HepG2 (cell line): ENCODE measurements around the gene FDPS. TPM values are rescaled to one million over a fixed set of nuclear protein-coding genes. Genes with fewer than 3 reads are reported as not detected.

Experiments
- ATAC-seq: fragments of 200-7000 bp; cut with Tn5 transposase; 3 replicates; pipeline ENCODE4 v1.9.1; 2020; ENCODE audit warnings: mild to moderate bottlenecking, moderate library complexity
- BruUV-seq: library from RNA; stranded (reverse); fragments of 400-500 nt; replicated peaks from 2 replicates; lab custom pipeline; 2021; lab: Mats Ljungman, UMichigan
- CTCF ChIA-PET: fragments of 300-600 bp; formaldehyde crosslinking; extraction: SDS; loops from one replicate; lab custom pipeline; 2021; ENCODE audit warnings: low total read pairs, inconsistent platforms, low intra/inter-chr PET ratio; lab: Yijun Ruan, JAX
- POLR2A ChIA-PET: fragments of 350-600 bp; sonication (Branson Sonifier 250); formaldehyde crosslinking; loops from one replicate; lab custom pipeline; 2020; ENCODE audit warnings: antibody characterized with exemption, inconsistent platforms; lab: Yijun Ruan, JAX
- DNase-seq: peaks from one replicate; pipeline ENCODE4 v3.0.0-alpha.2; 2015; ENCODE audit warnings: low spot score
- FAIRE-seq: peaks from 3 replicates; lab custom pipeline; 2011; peaks lifted over from hg19 to GRCh38; lab: Jason Lieb, UNC
- H2AFZ ChIP-seq: one replicate; pipeline ENCODE4 v1.6.1; 2011; ENCODE audit warnings: low read length, inconsistent platforms
- H3K27ac ChIP-seq: fragments of 300-600 bp; 3 replicates; pipeline ENCODE4 v1.8.0; 2011; ENCODE audit warnings: mixed run types, mild to moderate bottlenecking, mixed read lengths, low read length, inconsistent platforms; ENCODE audit not compliant: insufficient read depth; ENCODE audit errors: extremely low read length
- H3K27me3 ChIP-seq, 2 experiments: fragments of 200-600 bp in 1 of 2; 2 replicates in 1 of 2; 3 replicates in 1 of 2; pipeline versions ENCODE4 v1.6.0 to v1.8.0; 2011; ENCODE audit warnings: low read length in 2 of 2, mild to moderate bottlenecking in 2 of 2, moderate library complexity in 2 of 2, inconsistent platforms in 1 of 2; ENCODE audit not compliant: insufficient read depth in 2 of 2, control insufficient read depth in 1 of 2
- H3K36me3 ChIP-seq, 2 experiments: fragments of 200-600 bp in 1 of 2; replicated peaks in 1 of 2; 2 replicates in 1 of 2; 3 replicates in 1 of 2; pipeline versions ENCODE4 v1.5.1 to v1.8.0; 2011; ENCODE audit warnings: low read length in 2 of 2, inconsistent platforms in 1 of 2; ENCODE audit not compliant: insufficient read depth in 2 of 2, control insufficient read depth in 1 of 2
- H3K4me1 ChIP-seq: 2 replicates; pipeline ENCODE4 v1.5.1; 2012; ENCODE audit warnings: low read length, inconsistent platforms; ENCODE audit not compliant: insufficient read depth
- H3K4me2 ChIP-seq: 2 replicates; pipeline ENCODE4 v1.6.0; 2011; ENCODE audit warnings: low read depth, low read length, inconsistent platforms
- H3K4me3 ChIP-seq, 3 experiments: fragments of 200-600 bp in 1 of 3; sonication (generic), shearing (Covaris generic) in 1 of 3; replicated peaks in 1 of 3; 2 replicates each; pipeline ENCODE4 v1.5.1; 2011 to 2016; ENCODE audit warnings: low read length in 3 of 3, inconsistent platforms in 2 of 3, low read depth in 2 of 3, mild to moderate bottlenecking in 2 of 3, control low read depth in 1 of 3, mixed read lengths in 1 of 3; ENCODE audit not compliant: insufficient read depth in 1 of 3
- H3K79me2 ChIP-seq: one replicate; pipeline ENCODE4 v1.6.1; 2011; ENCODE audit warnings: low read length, inconsistent platforms; ENCODE audit not compliant: insufficient read depth
- H3K9ac ChIP-seq: 2 replicates; pipeline ENCODE4 v1.6.0; 2011; ENCODE audit warnings: mild to moderate bottlenecking, low read depth, low read length, inconsistent platforms; ENCODE audit not compliant: insufficient read depth
- H3K9me3 ChIP-seq: 2 replicates; pipeline ENCODE4 v1.5.1; 2012; ENCODE audit warnings: mild to moderate bottlenecking, low read length
- H4K20me1 ChIP-seq: 2 replicates; pipeline ENCODE4 v1.6.0; 2011; ENCODE audit warnings: inconsistent platforms, mild to moderate bottlenecking, low read length, moderate library complexity; ENCODE audit not compliant: insufficient read depth
- CTCF ChIP-seq: sonication (generic); formaldehyde crosslinking; IDR thresholded peaks from 2 replicates; pipeline ENCODE4 v1.5.0; 2020; ENCODE audit warnings: mild to moderate bottlenecking, missing genetic modification reagents, moderate library complexity
- HIVEP1 ChIP-seq: sonication (generic); formaldehyde crosslinking; IDR thresholded peaks from 2 replicates; pipeline ENCODE4 v1.4.0; 2020; ENCODE audit warnings: mild to moderate bottlenecking, missing genetic modification reagents
- HNF1B ChIP-seq: sonication (generic); formaldehyde crosslinking; IDR thresholded peaks from 2 replicates; pipeline ENCODE4 v1.5.1; 2020; ENCODE audit warnings: mild to moderate bottlenecking, moderate library complexity, missing genetic modification reagents
- HOXA9 ChIP-seq: sonication (generic); formaldehyde crosslinking; IDR thresholded peaks from 2 replicates; pipeline ENCODE4 v1.8.1; 2022; ENCODE audit warnings: missing genetic modification reagents, mild to moderate bottlenecking, moderate library complexity, borderline replicate concordance
- MAFF ChIP-seq: IDR thresholded peaks from 2 replicates; pipeline ENCODE4 v1.6.1; 2011; ENCODE audit warnings: low read depth, low read length, improper control_type of control experiment
- MEF2D ChIP-seq: sonication (generic); formaldehyde crosslinking; IDR thresholded peaks from 2 replicates; pipeline ENCODE4 v1.5.1; 2020; ENCODE audit warnings: mild to moderate bottlenecking, missing genetic modification reagents
- SMC3 ChIP-seq: IDR thresholded peaks from 2 replicates; pipeline ENCODE4 v1.6.1; 2011; ENCODE audit warnings: low read length, improper control_type of control experiment
- SMYD3 ChIP-seq: sonication (generic); formaldehyde crosslinking; IDR thresholded peaks from 2 replicates; pipeline ENCODE4 v1.8.1; 2023; ENCODE audit warnings: mild to moderate bottlenecking, missing genetic modification reagents
- SP2 ChIP-seq: sonication (generic); formaldehyde crosslinking; IDR thresholded peaks from 2 replicates; pipeline ENCODE4 v1.5.1; 2020; ENCODE audit warnings: mild to moderate bottlenecking, missing genetic modification reagents
- TBX3 ChIP-seq: fragments of 450-650 bp; IDR thresholded peaks from 2 replicates; pipeline ENCODE4 v1.6.1; 2017; ENCODE audit warnings: antibody characterized with exemption, mild to moderate bottlenecking, inconsistent platforms, borderline replicate concordance
- ZFP36 ChIP-seq: fragments of 150-350 bp; IDR thresholded peaks from 2 replicates; pipeline ENCODE4 v1.6.1; 2018; ENCODE audit warnings: borderline replicate concordance, low read length, low read depth; ENCODE audit not compliant: partially characterized antibody
- ZFP36L1 ChIP-seq: sonication (generic); formaldehyde crosslinking; IDR thresholded peaks from 2 replicates; pipeline ENCODE4 v1.8.0; 2022; ENCODE audit warnings: mild to moderate bottlenecking, missing genetic modification reagents, moderate library complexity
- ZNF232 ChIP-seq: sonication (generic); formaldehyde crosslinking; IDR thresholded peaks from 2 replicates; pipeline ENCODE4 v1.4.0; 2020; ENCODE audit warnings: missing genetic modification reagents, borderline replicate concordance
- ZNF446 ChIP-seq: sonication (generic); formaldehyde crosslinking; IDR thresholded peaks from 2 replicates; pipeline ENCODE4 v1.5.0; 2020; ENCODE audit warnings: mild to moderate bottlenecking, missing genetic modification reagents
- ZNF687 ChIP-seq: sonication (generic); formaldehyde crosslinking; IDR thresholded peaks from 2 replicates; pipeline ENCODE4 v1.5.1; 2020; ENCODE audit warnings: mild to moderate bottlenecking, missing genetic modification reagents, moderate library complexity
- ZNF7 ChIP-seq: IDR thresholded peaks from 2 replicates; pipeline ENCODE4 v1.6.1; 2016; ENCODE audit warnings: missing biosample characterization, missing genetic modification reagents
- WGBS: methylation state at CpG from one replicate; pipeline ENCODE4 v1.1.6; 2017; ENCODE audit warnings: low lambda C conversion rate; 5-methylcytosine and 5-hydroxymethylcytosine counted together
- in situ Hi-C: cut with HindIII; loops from 2 replicates; pipeline ENCODE4 v1.10.0; 2017; ENCODE audit warnings: low pct_unique_long_range_greater_than_20kb; ENCODE audit not compliant: extremely low pct_ligation_motif_present
- intact Hi-C: fragments of 100-400 bp; cut with micrococcal nuclease; formaldehyde crosslinking; loops from one replicate; pipeline ENCODE4 v1.10.0; 2022; ENCODE audit not compliant: unreplicated experiment
- polyA plus RNA-seq, 8 experiments: library from polyadenylated mRNA; depleted of rRNA in 3 of 8; stranded (reverse) in 7 of 8; unstranded in 1 of 8; fragments of >200 nt; fragmentation: Illumina TruSeq in 4 of 8; extraction: Trizol in 4 of 8; gene quantifications; 2 replicates each; pipeline versions ENCODE4 v1.2.1 to v1.2.3, GENCODE V29; 2011 to 2016; ENCODE audit warnings: low read depth in 4 of 8, missing spikeins in 1 of 8, mixed read lengths in 1 of 8; ENCODE audit not compliant: insufficient read depth in 1 of 8
- total RNA-seq, 5 experiments: library from RNA; depleted of rRNA; stranded (reverse); fragments of >200 nt; fragmentation: Illumina TruSeq; extraction: Trizol; gene quantifications; 2 replicates each; pipeline ENCODE4 v1.2.3, GENCODE V29; 2016; ENCODE audit warnings: low read depth in 1 of 5

Gene FDPS
- total and polyA plus RNA-seq, 2 of the 13 experiments (the other 11 are each of a cell fraction or from before 2014, with no cell fraction given) = 264 to 519 TPM

- Histone ChIP-seq H3K4me2 (peak overlapping the region; percentile 77), H3K9ac (peak overlapping the region; percentile 98), H2AFZ (no peak overlapping the region), H4K20me1 (peaks cover 14% of the 10 kb centered on the region), H3K4me1 (peaks cover 82% of the 10 kb centered on the region), H3K4me3 (peak overlapping the region; percentile 92 to 95 (median 94)), H3K36me3 (peaks cover 5 to 14% of the 10 kb centered on the region in 2 experiments; a peak in 4 of 5 replicates), H3K79me2 (peaks cover 58% of the 10 kb centered on the region), H3K27me3 (no peaks in the 10 kb centered on the region; a peak in 1 of 5 replicates), H3K27ac (peak overlapping the region; percentile 83), H3K9me3 (no peaks in the 10 kb centered on the region)
- ChIA-PET CTCF (interaction anchor here (3.0 kb wide), 1 partner anchor 32 kb away, joined by 35 read pairs; the partner anchor contains the start of gene HCN3), POLR2A (interaction anchor here (1.4 kb wide), 1 partner anchor 36 kb away, joined by 3 read pairs; the partner anchor contains the start of gene CLK2)
- in situ Hi-C loops = loop anchor here (10.0 kb wide), 1 partner anchor 55 kb away; the partner anchor contains the start of gene ENTREP3
- intact Hi-C loops = loop anchor here (10.0 kb wide), 1 partner anchor 105 kb away; the partner anchor contains the start of genes MTX1 and THBS3
- no TSS peak for BruUV-seq
- DNase-seq (no peak), ATAC-seq (no peak), FAIRE-seq (no peak)
- 3% methylated on average over 3 of the region's 11 CpGs for WGBS
- no peak for TF ChIP-seq ZFP36
- no peak for TF ChIP-seq ZNF446 (CRISPR knock-in tag)
- no peak for TF ChIP-seq MEF2D
- TF ChIP-seq HOXA9 = no peak
- peak; percentile 67; the same call in 1 of the 2 replicates for TF ChIP-seq ZFP36L1 (CRISPR knock-in tag)
- no peak for TF ChIP-seq TBX3
- no peak for TF ChIP-seq ZNF7 (CRISPR knock-in tag)
- TF ChIP-seq MAFF = no peak
- TF ChIP-seq SMYD3 (CRISPR knock-in tag) = 0 out of 2 replicates have a peak, but pooled peaks have one; percentile 29
- peak; percentile 16; the same call in 1 of the 2 replicates for TF ChIP-seq CTCF (CRISPR knock-in tag)
- 0 out of 2 replicates have a peak, but pooled peaks have one; percentile 34 for TF ChIP-seq SP2
- no peak for TF ChIP-seq HIVEP1
- no peak for TF ChIP-seq ZNF232 (CRISPR knock-in tag)
- peak; percentile 35 for TF ChIP-seq ZNF687 (CRISPR knock-in tag)
- peak; percentile 71 for TF ChIP-seq HNF1B (CRISPR knock-in tag)
- no peak for TF ChIP-seq SMC3
Observed at GRCh38 chr1:155309423-155310021, 856 bp downstream of the FDPS start.
